SU-DHL-6 (cell line): ENCODE measurements around the gene ZNRF1.

Source experiments
- CTCF ChIP-seq: fragments of 200-600 bp; sonication (generic); IDR thresholded peaks from one replicate; pipeline ENCODE4 v1.5.1; 2017; ENCODE audit warnings: antibody characterized with exemption, mild to moderate bottlenecking, low read length, moderate library complexity; ENCODE audit not compliant: insufficient read depth, poor library complexity, severe bottlenecking
- EZH2phosphoT487 ChIP-seq: fragments of 200-600 bp; sonication (generic), shearing (Covaris generic); conservative IDR thresholded peaks from 2 replicates; pipeline ENCODE4 v1.6.1; 2018; ENCODE audit warnings: mild to moderate bottlenecking, antibody characterized with exemption, low read length, moderate library complexity, mixed read lengths

DNA sequence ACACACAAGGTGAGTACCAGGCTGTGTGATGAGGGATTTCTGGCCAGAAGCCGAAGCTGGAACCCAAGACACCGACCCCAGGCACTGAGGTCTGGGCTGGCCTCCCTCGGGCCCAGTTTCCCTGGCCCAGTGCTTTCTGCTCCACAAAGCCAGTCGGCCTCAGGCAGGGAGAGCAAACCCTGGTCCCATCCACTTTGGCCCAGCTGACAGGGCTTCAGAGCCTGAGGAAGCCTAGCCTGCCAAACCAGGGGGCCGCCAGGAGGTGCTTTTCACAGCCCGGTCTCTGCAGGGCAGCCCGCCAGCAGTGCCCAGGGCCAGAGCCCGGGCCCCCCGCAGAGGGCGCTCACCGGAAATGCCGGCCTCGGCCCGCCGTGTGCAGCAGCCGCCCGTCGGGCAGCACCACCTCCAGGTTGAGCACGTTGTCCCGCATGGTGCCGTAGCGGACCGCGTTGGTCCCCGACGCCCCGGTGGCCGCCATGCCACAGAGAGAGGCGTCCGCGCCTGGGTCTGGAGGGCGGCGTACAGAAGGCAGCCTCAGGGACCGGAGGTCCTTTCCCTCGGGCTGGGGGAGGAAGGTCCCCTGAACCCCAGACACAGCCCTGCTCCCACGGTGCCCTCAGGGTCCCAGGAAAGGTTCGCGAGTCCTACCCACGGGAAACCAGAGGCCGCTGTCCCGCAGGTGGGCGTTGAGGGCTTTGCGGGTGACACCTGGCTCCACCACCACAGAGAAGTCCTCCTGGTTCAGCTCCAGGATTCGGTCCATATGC lies 115.5 kb downstream of the ZNRF1 start:
- TF ChIP-seq CTCF (no peak), EZH2phosphoT487 (no peak)
